ENCODE measurements around the gene EPS8L2. TPM values are rescaled to one million over a fixed set of nuclear protein-coding genes. Genes with fewer than 3 reads are reported as not detected.

Gene EPS8L2
- total RNA-seq, 1 donor from 2014 or later = 2.2 TPM

- no peaks in the 10 kb centered on the region for H3K36me3 ChIP-seq
- no peaks in the 10 kb centered on the region for H3K27me3 ChIP-seq (ENCODE audit: low read depth)
- DNase-seq = no peak
- H3K4me3 ChIP-seq = no peak overlapping the region
- intact Hi-C loops (cut with micrococcal nuclease) = no loop called here
- H3K4me1 ChIP-seq = peaks cover 21% of the 10 kb centered on the region
- no peaks in the 10 kb centered on the region for H3K9me3 ChIP-seq (replicated peaks)
- H3K27ac ChIP-seq (replicated peaks) = no peak overlapping the region
- TF ChIP-seq, protein P1, sequence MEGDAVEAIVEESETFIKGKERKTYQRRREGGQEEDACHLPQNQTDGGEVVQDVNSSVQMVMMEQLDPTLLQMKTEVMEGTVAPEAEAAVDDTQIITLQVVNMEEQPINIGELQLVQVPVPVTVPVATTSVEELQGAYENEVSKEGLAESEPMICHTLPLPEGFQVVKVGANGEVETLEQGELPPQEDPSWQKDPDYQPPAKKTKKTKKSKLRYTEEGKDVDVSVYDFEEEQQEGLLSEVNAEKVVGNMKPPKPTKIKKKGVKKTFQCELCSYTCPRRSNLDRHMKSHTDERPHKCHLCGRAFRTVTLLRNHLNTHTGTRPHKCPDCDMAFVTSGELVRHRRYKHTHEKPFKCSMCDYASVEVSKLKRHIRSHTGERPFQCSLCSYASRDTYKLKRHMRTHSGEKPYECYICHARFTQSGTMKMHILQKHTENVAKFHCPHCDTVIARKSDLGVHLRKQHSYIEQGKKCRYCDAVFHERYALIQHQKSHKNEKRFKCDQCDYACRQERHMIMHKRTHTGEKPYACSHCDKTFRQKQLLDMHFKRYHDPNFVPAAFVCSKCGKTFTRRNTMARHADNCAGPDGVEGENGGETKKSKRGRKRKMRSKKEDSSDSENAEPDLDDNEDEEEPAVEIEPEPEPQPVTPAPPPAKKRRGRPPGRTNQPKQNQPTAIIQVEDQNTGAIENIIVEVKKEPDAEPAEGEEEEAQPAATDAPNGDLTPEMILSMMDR (IDR thresholded peaks at IDR 0.05; ENCODE audit: borderline replicate concordance) = no peak
Measured at GRCh38 chr11:742571-743201, 36.7 kb downstream of the EPS8L2 start.

- no peak overlapping the region for H3K27ac ChIP-seq (replicated peaks)
- no peak overlapping the region for H3K4me3 ChIP-seq
- TF ChIP-seq, protein P1 (IDR thresholded peaks at IDR 0.05; ENCODE audit: borderline replicate concordance) = no peak
- H3K36me3 ChIP-seq = no peaks in the 10 kb centered on the region
- no peak for DNase-seq
- no peaks in the 10 kb centered on the region for H3K9me3 ChIP-seq (replicated peaks)
- intact Hi-C loops (cut with micrococcal nuclease) = no loop called here
- H3K27me3 ChIP-seq (ENCODE audit: low read depth) = no peaks in the 10 kb centered on the region
- peaks cover 38% of the 10 kb centered on the region for H3K4me1 ChIP-seq
Measured at GRCh38 chr11:745428-745827, 39.4 kb downstream of the EPS8L2 start.

DNA sequence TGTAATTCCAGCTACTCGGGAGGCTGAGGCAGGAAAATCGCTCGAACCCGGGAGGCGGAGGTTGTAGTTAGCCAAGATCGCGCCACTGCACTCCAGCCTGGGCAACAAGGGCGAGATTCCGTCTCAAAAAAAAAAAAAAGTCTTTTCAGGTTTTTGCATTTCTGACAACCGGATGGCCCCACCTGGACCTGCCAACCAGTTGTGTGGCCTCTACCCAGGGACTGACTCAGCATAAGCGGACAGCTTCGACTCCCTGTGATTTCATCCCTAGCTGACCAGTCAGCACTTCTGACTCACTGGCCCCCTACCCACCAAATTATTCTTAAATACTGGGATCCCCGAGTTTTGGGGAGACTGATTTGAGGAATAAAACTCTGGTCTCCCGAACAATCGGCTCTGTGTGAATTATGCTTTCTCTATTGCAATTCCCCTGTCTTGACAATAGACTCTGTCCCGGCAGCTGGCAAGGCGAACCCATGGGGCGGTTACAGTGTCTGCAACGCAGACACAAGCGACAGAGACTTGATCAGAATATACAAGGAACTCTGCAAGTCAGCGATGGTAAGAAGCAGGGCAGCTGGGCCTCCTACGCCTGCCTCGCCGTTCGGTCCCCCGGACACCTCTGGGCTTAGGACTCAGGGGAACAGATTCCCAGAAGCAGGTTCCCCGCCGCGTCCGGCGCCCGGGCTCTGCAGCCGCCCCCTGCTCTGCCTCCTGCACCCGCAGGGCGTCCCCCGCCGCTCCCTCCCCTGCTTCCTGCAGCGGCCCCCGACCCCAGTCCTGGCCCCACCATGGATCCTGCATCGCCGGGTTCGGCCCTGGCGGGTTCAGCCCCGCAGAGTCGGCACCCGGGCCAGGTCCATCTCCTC, 40.5 kb downstream of the EPS8L2 start:
- intact Hi-C loops (cut with micrococcal nuclease) = no loop called here

GRCh38 chr11:747158-748006, 41.4 kb downstream of the EPS8L2 start, which contains the start of gene TALDO1:
Gene TALDO1 (plus strand): TSS chr11:747464. CDS start chr11:747482, 18 bp downstream.
- H3K4me1 ChIP-seq = peaks cover 38% of the 10 kb centered on the region
- H3K4me3 ChIP-seq = peak within 1 kb of the TSS; percentile 96
- H3K27me3 ChIP-seq (ENCODE audit: low read depth) = no peaks in the 10 kb centered on the region
- H3K27ac ChIP-seq (replicated peaks) = peak within 1 kb of the TSS; percentile 92
- intact Hi-C loops (cut with micrococcal nuclease) = no loop called here
- DNase-seq = peak; percentile 93
- no peaks in the 10 kb centered on the region for H3K9me3 ChIP-seq (replicated peaks)
- H3K36me3 ChIP-seq = no peaks in the 10 kb centered on the region
- TF ChIP-seq, protein P1 (IDR thresholded peaks at IDR 0.05; ENCODE audit: borderline replicate concordance) = peak; percentile 46

More for the DNA sequence above, 40.5 kb downstream of the EPS8L2 start:
- DNase-seq = no peak
- no peaks in the 10 kb centered on the region for H3K36me3 ChIP-seq
- H3K4me3 ChIP-seq = peak overlapping the region; percentile 96
- TF ChIP-seq, protein P1 (IDR thresholded peaks at IDR 0.05; ENCODE audit: borderline replicate concordance) = no peak
- no peaks in the 10 kb centered on the region for H3K27me3 ChIP-seq (ENCODE audit: low read depth)
- peak overlapping the region; percentile 92 for H3K27ac ChIP-seq (replicated peaks)
- no peaks in the 10 kb centered on the region for H3K9me3 ChIP-seq (replicated peaks)
- H3K4me1 ChIP-seq = peaks cover 38% of the 10 kb centered on the region

DNA sequence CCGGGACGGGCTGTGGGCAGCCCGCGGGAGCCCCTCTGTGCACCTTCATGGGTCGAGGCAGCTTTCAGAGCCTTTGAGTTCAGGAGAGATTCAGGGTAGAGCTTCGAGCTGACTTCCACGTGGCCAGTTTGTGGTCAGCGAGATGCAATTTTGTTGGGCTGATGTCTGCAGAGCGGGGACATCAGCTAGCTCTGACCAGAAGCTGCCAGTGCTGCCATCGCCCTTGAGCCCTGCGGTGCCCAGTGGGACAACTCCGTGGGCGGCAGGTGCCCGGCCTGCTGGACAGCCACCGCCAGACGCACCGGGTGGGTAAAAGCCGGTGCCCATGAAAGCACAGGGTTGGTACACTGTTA, 42.0 kb downstream of the EPS8L2 start:
- no peaks in the 10 kb centered on the region for H3K9me3 ChIP-seq (replicated peaks)
- intact Hi-C loops (cut with micrococcal nuclease) = no loop called here
- TF ChIP-seq, protein P1 (IDR thresholded peaks at IDR 0.05; ENCODE audit: borderline replicate concordance) = no peak
- H3K36me3 ChIP-seq = no peaks in the 10 kb centered on the region
- DNase-seq = no peak
- no peaks in the 10 kb centered on the region for H3K27me3 ChIP-seq (ENCODE audit: low read depth)
- H3K27ac ChIP-seq (replicated peaks) = peak overlapping the region; percentile 92
- H3K4me3 ChIP-seq = peak overlapping the region; percentile 96
- peaks cover 38% of the 10 kb centered on the region for H3K4me1 ChIP-seq

All from left ventricle myocardium inferior (tissue), 1 donor.